Measurements from ENCODE around the gene AMMECR1.
A peak's percentile ranks its signal among the peaks of the same experiment; 100 is the strongest.
"Not testable (repeated sequence)": the region's sequence is repeated elsewhere in the genome, so short reads cannot be mapped to it uniquely, and the experiment has no call there.

Gene AMMECR1

DNA sequence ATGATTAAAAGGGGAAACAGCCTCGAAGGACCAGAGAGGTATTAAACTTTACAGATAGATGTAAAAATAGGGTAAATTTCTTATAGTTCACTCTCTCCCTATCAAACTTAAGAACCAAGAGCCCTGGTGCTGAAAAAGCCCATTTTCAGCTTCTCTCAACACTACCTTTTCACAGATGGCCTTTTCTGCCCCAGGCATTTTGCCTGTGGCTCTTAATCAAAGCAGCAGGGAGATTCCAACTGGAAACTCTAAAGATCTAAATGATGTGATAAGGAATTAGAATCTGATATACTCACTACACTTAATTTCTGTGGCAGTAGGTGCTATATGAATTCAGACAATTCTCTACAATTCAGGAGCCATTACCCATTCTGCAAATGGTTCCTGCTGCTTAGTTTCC, 60.0 kb downstream of the AMMECR1 start:
- no peak for DNase-seq (ENCODE audit: low read depth)

DNA sequence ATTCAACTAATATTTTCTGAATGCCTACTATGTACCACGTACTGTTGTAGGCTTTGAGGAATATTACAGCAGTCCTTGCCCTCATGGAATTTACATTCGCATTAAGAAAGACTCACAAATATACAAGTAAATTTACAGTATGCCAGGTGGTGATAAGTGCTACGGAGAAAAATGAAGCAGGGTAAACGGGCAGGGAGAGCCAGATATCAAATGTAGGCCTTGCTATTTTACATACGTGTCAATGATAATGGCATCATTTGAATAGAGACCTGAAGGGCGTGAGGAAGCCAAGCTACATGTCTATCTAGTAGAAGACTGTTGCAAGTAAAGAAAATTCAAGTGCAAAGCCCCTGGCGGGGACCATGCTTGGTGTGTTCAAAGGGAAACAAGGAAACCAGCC, 65.2 kb downstream of the AMMECR1 start:
- DNase-seq (ENCODE audit: low read depth), result no peak

DNA sequence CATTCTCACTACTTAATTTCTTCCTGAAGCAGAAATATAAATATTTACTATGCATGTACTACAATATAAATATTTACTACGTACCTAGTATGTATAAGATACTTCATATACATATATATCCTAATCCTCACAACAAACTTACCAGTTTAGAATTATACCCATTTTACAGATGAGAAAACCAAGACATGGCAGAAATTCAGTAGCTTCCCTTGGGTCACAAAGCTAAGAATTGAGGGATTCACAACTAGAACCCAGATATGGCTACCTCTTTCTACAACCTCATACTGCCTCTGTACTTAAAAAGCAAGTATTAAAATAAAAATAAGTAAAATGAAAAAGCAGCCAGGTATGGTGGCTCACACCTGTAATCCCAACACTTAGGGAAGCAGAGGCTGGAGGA, 65.9 kb downstream of the AMMECR1 start:
- DNase-seq (ENCODE audit: low read depth), result no peak

DNA sequence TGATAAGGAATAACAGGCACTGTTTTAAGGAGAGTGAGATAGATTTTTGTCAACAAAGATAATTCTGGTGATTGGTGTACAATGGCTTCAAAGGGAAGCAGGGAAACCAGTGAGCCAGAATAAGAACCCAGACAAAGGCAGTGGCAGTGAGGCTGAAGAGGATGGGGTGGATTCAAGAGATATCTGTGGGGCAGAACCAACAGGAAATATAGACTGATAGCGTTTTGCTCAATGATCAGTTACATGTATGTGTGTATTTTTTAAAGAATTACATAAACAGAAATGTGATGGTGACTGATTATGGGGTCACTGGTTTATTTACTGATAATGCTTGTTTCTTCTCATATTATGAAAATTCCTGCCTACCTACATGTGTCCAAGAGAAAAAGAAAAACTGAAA, 66.4 kb downstream of the AMMECR1 start:
- no peak for DNase-seq (ENCODE audit: low read depth)

DNA sequence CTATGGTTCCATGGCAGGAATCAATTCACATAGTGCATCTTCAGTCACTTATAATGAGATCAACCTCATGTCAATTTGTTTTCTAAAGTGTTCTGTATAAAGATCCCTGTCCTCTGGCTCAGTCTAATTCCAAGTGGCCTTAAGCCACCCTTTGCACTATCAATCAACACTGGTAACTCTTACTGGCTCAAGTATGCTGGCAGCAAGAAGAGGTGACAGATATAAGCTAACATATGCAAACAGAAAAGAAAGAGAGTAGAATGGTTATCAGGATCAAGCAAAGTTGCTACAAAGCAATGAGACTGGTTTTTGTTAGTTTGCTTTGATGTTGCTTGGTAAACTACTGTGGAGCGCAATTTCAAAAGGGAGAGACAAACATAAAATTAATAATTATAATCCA, 67.0 kb downstream of the AMMECR1 start:
- DNase-seq (ENCODE audit: low read depth), result no peak

DNA sequence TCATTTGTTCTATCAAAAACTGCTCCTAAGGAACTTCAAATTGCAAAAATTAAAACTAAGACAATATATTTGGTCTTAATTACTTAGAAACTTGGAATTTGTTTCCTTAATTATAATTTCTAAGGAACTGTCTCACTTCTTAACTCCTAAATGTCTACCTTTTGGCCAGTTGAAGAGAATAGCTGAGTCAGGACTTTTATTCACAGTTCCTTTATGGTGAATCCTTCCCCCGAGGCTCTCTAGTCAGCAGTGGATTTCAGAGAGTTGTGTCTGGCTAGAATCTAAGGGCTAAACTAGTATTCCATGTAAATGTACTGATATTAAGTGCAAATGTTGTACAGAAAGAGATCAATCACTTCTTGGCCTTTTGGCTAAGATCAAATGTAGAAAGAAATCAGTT, 69.3 kb downstream of the AMMECR1 start:
- no peak for DNase-seq (ENCODE audit: low read depth)

DNA sequence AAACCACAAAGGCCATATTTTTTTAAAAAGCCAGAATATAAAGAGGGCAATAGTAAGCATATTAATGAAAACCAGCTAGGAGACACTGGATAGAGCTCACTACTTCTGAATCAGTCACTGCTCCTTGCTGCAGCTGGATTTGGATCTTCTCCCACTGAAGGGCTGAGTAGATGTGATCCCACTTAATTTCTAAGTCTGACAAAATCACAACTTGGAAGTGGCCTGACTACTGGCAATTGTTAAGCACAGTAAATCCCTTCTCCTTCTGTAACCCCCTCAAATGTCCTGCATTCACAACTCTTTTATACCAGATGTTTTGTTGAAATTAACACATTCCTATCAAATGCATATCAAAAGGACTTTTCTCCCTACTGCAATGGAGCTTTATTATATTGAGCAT, 72.9 kb downstream of the AMMECR1 start:
- DNase-seq (ENCODE audit: low read depth), result no peak

DNA sequence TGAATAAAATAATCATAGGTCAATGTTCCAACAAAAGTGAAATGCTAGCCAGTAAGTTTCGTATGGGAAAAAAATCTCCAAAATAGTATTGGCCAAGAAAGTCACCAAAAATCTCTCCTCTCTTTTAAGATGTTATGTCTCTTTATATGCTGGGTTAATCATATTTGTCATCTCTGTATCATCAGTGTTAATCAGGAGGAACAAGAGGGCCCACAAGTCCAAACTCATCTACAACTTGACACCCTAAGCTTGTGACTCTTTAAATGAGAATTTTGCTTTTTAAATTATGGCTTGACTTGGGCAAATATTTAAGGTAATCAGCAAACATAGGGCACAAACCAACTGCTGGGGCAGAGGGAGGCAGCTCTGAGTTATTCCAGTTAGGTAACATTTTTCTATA, 75.5 kb downstream of the AMMECR1 start:
- DNase-seq (ENCODE audit: low read depth), result no peak

DNA sequence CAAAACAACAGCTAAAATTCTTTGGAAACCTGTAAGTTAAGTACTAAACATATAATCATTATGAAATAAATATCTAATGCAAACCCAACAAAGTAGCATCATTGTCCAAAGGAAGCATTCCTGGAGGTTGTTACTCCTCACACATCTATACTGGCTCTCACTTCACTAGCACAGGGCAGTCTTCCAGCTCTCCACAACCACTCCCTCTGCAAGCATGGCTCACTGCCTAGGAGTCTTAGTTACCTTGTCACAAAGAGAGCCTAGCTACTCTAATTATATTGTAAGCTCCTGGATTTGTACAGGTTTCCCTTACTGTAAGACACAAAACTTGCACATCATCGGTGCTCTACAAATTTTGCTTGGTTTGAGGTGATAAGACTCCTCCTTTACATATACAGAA, 76.1 kb downstream of the AMMECR1 start:
- peak; percentile 33 for DNase-seq (ENCODE audit: low read depth)

DNA sequence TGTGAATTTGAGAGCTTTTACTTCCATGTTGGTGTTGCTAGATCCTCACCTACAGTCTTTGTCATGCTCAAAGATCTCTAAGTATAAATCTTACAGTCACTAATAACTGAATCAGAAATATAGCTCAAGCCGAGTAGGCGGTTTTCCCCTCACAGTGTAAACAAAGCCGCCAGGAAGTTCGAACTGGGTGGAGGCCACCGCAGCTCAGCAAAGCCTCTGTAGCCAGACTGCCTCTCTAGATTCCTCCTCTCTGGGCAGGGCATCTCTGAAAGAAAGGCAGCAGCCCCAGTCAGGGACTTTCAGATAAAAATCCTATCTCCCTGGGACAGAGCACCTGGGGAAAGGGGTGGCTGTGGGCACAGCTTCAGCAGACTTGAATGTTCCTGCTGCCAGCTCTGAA, 79.6 kb downstream of the AMMECR1 start:
- DNase-seq (ENCODE audit: low read depth), result peak; percentile 23

DNA sequence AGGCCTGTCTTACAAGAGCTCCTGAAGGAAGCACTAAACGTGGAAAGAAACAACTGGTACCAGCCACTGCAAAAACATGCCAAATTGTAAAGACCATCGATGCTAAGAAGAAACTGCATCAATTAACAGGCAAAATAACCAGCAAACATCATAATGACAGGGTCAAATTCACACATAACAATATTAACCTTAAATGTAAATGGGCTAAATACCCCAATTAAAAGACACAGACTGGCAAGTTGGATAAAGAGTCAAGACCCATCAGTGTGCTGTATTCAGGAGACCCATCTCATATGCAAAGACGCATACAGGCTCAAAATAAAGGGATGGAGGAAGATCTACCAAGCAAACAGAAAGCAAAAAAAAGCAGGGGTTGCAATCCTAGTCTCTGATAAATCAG, 86.4 kb downstream of the AMMECR1 start:
- DNase-seq (ENCODE audit: low read depth), result not testable (repeated sequence)

DNA sequence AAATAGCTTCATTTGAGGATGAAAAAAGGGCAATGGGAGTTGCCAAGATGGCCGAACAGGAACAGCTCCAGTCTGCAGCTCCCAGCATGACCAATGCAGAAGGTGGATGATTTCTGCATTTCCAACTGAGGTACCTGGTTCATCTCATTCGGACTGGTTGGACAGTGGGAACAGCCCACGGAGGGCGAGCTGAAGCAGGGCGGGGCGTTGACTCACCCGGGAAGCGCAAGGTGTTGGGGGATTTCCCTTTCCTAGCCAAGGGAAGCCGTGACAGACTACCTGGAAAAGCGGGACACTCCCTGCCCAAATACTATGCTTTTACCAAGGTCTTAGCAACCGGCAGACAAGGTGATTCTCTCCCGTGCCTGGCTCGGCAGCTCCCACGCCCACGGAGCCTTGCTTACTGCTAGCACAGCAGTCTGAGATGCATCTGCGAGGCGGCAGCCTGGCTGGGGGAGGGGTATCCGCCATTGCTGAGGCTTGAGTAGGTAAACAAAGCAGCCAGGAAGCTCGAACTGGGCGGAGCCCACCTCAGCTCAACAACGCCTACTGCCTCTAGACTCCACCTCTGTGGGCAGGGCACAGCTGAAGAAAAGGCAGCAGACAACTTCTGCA, 88.3 kb downstream of the AMMECR1 start:
- DNase-seq (ENCODE audit: low read depth), result not testable (repeated sequence)

DNA sequence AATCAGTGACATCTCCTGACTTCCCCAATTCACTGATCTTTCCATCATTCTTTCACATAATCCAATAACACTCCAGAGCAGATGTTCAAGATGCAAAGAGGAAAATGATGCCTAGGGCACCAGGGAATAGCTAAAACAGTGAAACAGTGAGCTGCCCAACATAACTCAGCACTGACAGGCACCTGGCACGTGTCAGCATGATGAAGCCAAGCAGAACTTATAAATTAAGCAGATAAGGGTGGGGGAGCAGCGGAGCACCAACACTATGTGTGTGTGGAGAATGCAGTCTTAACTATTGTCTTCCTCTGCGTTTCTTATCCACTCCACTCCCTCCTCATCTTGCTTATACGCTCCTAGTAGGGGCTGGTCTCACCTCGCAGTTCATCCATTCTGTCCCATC, 89.4 kb downstream of the AMMECR1 start:
- DNase-seq (ENCODE audit: low read depth), result no peak

DNA sequence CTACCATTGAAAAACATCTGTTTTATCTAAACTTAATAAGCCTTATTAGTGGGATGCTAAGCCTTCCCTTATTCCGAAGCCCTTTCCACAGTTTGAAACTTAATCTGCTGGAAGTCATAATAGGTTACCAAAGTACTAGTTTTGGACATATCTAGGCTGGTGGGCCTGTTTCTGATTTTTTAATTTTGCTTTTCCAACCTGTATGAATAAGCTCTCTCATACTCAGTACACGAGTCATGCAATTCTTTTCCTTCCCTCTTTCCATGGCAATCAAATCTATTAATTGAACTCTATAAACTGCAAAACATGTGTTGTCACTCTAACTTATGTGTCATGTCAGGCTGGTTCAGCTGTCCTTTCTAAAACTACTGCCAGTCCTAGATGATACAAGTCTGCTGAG, 91.0 kb downstream of the AMMECR1 start:
- peak; percentile 26 for DNase-seq (ENCODE audit: low read depth)

DNA sequence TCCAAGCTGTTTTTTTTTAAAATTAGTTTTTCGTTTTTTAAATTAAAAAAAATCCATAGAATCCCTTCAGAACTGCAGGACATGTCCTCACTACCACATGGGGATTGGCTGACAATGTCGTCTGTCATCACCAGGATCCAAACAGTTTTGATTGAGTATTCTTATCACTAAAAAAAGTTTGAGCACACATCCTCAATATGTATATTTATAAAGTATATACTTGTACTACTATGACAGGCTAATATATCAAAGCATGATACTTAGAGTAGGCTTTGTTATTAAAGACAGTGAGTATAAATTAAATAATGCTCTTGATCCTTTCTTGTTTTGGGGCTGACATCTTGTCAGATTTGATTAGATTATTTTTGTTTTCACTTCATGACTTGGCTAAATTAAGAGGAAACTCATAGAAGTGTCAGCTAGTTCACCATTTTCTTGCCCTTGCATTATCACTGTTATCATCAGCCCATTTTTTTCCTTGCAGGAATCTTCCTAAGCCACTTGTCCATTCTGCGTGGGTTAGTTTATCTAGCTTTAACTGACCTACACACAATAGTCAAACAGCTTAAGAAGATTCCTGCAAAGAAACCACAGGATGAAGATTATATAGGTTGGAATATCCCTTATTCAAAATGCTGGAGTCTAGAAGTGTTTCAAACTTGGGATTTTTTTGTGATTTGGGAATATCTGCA, 92.8 kb downstream of the AMMECR1 start:
- no peak for DNase-seq (ENCODE audit: low read depth)

DNA sequence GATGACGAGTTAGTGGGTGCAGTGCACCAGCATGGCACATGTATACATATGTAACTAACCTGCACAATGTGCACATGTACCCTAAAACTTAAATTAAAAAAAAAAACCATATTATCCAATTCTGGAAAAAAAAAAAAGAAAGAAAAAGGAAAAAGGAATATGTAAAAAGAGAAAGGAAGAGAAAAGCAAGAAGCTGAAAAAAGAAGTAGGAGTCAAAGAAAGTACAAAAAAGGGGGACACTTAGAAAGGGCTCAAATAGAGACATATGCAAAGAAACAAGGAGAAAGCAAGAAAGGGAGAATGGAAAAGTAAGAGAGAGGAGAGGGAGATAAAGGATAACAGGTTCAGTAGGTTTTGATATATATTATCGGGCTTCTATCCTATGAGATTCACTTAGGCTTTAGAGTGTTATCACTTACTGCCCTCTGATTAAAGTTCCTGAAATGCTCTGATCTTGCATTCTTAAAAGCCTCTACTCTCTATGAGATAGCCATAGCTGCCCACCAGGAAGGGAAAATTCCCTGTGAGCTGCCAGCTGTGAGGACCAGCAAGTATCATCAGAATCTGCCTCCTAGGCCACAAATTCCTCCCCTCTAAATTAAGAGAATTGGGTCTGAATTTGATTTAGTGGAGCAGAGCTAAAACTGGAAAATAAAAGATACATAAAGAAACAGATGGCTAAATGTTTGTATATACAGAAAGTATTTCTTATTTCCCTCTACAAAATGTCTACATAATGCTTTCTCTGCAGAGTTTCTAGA, 95.2 kb downstream of the AMMECR1 start:
- no peak for DNase-seq (ENCODE audit: low read depth)

DNA sequence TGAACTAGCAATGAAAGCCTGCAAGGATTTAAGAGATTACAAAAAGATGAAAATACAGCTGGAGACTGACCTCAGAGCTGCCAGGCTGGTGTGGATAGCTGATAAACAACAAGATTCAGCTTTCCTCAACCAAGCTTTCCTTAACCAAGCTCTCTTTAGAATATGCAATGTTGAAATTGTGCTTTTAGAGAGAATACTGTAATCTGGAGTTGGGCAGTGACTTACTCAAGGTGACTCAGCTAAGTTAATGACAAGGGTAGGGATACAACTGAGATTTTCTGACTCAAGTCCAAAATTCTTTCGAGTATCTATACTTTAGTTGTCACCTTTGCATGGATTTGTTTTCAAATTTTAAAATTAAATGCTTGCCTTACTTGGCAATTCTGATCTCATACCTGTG, 98.0 kb downstream of the AMMECR1 start:
- DNase-seq (ENCODE audit: low read depth), result peak; percentile 52

DNA sequence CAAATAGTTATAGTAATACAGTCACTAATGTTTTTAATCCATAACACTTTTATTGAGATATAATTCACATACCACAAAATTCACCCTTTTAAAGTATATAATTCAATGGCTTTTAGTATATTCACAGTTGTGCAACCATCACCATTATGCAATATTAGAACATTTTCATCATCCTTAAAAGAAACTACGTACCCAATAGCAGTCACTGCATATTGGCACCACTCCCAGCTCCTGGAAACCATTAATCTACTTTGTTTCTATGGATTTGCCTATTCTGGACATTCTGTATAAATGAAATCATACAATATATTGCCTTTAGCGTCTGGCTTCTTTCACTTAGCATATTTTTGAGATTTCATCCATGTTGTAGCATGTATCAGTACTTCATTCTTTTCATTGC, 99.3 kb downstream of the AMMECR1 start:
- peak; percentile 17 for DNase-seq (ENCODE audit: low read depth)

DNA sequence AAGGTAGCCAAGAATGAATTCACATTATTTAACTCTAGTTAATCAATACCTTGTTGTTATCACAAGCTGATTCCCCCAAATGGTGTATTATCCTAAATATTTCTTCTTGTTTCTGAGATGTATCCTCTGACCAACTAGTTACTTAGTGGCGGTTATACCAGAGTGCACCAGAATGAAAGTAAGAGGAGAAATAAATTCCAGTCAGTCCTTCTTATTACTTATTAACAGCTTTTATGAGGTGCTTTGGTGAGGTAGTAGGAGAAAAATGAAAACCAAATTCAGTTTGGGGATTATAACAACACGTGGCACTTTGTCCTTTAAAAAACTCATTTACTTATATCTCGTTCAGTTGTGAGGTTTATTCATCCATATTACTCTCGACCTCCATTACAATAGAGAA, 101.9 kb downstream of the AMMECR1 start:
- DNase-seq (ENCODE audit: low read depth), result no peak

DNA sequence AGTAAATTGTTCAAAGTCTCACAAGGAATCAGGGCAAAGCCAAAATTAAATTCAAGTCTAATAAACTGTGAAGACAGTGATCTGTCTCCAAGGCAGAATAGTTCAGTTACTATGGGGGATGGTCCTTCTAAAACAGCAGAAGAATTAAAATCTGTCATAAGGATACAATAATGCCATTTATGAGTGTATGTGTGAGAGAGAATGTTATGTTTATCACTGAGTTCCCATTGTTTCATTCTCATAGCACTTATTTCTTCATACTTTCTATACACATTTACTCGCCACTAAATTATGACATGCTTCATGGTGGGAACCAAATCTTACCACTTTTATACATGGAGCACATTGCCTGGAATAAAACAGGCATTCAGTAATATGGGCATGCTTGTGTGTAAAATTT, 102.5 kb downstream of the AMMECR1 start:
- peak; percentile 41 for DNase-seq (ENCODE audit: low read depth)

DNA sequence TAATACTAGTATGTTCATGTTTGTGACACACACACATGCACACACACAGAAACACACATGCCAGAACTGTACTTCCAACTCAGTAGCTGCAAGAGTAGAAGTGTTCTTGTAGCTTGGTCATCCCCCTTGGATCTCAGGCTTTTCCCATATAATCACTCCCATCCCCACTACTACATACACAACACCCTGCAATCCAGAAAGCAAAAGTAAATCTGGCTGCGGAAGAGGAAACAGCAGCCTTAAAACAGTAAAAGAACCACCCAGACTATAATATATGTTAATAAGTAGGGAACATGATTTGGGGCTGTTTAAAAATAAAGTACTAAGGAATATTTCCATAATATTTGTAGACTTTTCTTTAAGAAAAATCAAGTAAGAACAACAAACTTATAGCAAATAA, 103.2 kb downstream of the AMMECR1 start:
- DNase-seq (ENCODE audit: low read depth), result no peak

DNA sequence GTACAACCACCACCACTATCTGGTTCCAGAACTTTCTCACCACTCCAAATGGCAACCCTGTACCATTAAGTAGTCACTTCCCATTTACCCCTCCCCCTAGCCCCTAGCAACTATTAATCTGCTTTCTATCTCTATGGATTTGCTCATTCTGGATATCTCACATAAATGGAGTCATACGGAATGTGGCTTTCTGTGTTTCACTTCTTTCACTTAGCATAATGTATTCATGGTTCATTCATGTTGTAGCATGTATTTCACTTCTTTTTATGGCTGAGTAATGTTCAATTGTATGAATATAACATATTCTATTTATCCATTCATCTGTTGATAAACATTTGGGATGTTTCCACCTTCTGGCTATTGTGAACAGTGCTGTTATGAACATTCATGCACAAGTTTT, 104.7 kb downstream of the AMMECR1 start:
- DNase-seq (ENCODE audit: low read depth), result no peak

DNA sequence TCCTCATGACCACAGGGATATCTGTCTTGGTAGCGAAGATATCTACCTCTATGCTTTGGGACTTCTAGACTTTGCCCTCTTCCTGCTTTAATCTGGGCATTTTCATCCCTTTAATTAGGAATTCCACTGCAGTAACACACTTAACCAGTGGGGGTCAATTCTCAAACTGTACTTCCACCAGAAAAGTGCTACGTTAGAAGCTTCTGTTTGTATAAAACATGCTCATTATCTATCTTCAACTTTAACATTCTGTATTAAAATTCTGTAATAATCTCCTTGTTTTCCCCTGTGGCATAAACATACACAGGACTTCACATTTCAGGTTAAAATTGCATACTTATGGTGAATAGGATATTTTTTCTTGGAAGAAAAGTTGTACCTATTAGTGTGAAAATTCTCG, 105.6 kb downstream of the AMMECR1 start:
- DNase-seq (ENCODE audit: low read depth), result no peak

DNA sequence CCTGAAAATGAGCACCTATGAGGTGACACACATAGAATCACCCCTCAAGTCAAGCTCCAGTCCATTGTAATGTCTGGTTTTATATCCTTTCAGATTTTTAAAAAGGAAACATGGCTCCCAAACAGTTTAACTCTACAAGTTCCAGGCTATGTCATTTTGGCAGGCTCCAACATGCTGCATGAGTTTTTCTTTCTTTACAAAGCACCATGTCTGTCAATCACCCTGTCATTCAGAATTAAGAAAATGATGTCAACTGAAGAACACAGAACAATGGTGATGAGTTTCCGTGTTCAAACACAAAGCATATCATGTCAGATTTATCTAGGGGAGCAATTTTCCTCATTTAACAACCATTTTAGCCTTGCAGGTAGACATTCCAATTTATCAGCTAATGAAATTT, 106.5 kb downstream of the AMMECR1 start:
- no peak for DNase-seq (ENCODE audit: low read depth)

Measured in EH (cell line).